ENCODE data around the gene RFX1. TPM values are rescaled to one million over a fixed set of nuclear protein-coding genes. Genes with fewer than 3 reads are reported as not detected.

Gene RFX1
- total and polyA plus RNA-seq, 2 of the 13 experiments (the other 11 are each of a cell fraction or from before 2014, with no cell fraction given) = 1.1 to 1.3 TPM

GRCh38 chr19:14031719-14032480 lies 25.8 kb upstream of the RFX1 start, which contains the start of gene IL27RA (continued):
- no peak for TF ChIP-seq NFIC (IDR thresholded peaks at IDR 0.05; ENCODE audit: low read length)
- 0 out of 2 replicates have a peak, but pooled peaks have one; percentile 58 for TF ChIP-seq ZNF891 (CRISPR knock-in tag; IDR thresholded peaks at IDR 0.05)
- TF ChIP-seq NKX3-1 (CRISPR knock-in tag; IDR thresholded peaks at IDR 0.05) = no peak
- no peak for TF ChIP-seq ZNF841 (CRISPR knock-in tag; IDR thresholded peaks at IDR 0.05; ENCODE audit: borderline replicate concordance)
- TF ChIP-seq SSRP1 (CRISPR knock-in tag; IDR thresholded peaks at IDR 0.05) = no peak
- TF ChIP-seq ZNF20 (CRISPR knock-in tag; IDR thresholded peaks at IDR 0.05) = no peak
- TF ChIP-seq ZNF496 (CRISPR knock-in tag; IDR thresholded peaks at IDR 0.05; ENCODE audit: insufficient replicate concordance) = no peak
- TF ChIP-seq ZNF263 (CRISPR knock-in tag; IDR thresholded peaks at IDR 0.05) = peak; percentile 79
- TF ChIP-seq JDP2 (CRISPR knock-in tag; IDR thresholded peaks at IDR 0.05; ENCODE audit: borderline replicate concordance) = no peak
- TF ChIP-seq HMG20A (CRISPR knock-in tag; IDR thresholded peaks at IDR 0.05; ENCODE audit: borderline replicate concordance) = no peak
- TF ChIP-seq TRIM24 (CRISPR knock-in tag; IDR thresholded peaks at IDR 0.05) = no peak
- 0 out of 2 replicates have a peak, but pooled peaks have one; percentile 58 for TF ChIP-seq SMYD3 (CRISPR knock-in tag; IDR thresholded peaks at IDR 0.05)
- peak; percentile 51; the same call in 1 of the 2 replicates for TF ChIP-seq GATAD2A (CRISPR knock-in tag; IDR thresholded peaks at IDR 0.05)
- no peak for TF ChIP-seq ZFP37 (CRISPR knock-in tag; IDR thresholded peaks at IDR 0.05; ENCODE audit: borderline replicate concordance)
- TF ChIP-seq SRF (IDR thresholded peaks at IDR 0.05; ENCODE audit: low read depth, low read length) = no peak
- peak; percentile 86 for TF ChIP-seq ZNF501 (CRISPR knock-in tag; IDR thresholded peaks at IDR 0.05)
- no peak for TF ChIP-seq ZSCAN30 (CRISPR knock-in tag; IDR thresholded peaks at IDR 0.05)
- TF ChIP-seq MED13 (CRISPR knock-in tag; IDR thresholded peaks at IDR 0.05) = peak; percentile 66; the same call in 1 of the 2 replicates
- no peak; the same call in 1 of the 2 replicates for TF ChIP-seq IRF2 (CRISPR knock-in tag; IDR thresholded peaks at IDR 0.05)
- TF ChIP-seq TBL1XR1 (IDR thresholded peaks at IDR 0.05; ENCODE audit: borderline replicate concordance, low read length, partially characterized antibody) = no peak
- peak; percentile 60 for TF ChIP-seq HNRNPLL (IDR thresholded peaks at IDR 0.05; ENCODE audit: low read depth, low read length, poor library complexity, severe bottlenecking)
- no peak for TF ChIP-seq TCF7 (IDR thresholded peaks at IDR 0.05; ENCODE audit: low read depth)
- no peak for TF ChIP-seq FOXA3 (CRISPR knock-in tag; IDR thresholded peaks at IDR 0.05)
- peak; percentile 37 for TF ChIP-seq SAP130 (CRISPR knock-in tag; IDR thresholded peaks at IDR 0.05; ENCODE audit: low read depth)
- TF ChIP-seq DMAP1 (CRISPR knock-in tag; IDR thresholded peaks at IDR 0.05) = peak; percentile 51; the same call in 1 of the 2 replicates
- TF ChIP-seq PRDM4 (CRISPR knock-in tag; IDR thresholded peaks at IDR 0.05; ENCODE audit: borderline replicate concordance) = no peak
- TF ChIP-seq, protein P1, sequence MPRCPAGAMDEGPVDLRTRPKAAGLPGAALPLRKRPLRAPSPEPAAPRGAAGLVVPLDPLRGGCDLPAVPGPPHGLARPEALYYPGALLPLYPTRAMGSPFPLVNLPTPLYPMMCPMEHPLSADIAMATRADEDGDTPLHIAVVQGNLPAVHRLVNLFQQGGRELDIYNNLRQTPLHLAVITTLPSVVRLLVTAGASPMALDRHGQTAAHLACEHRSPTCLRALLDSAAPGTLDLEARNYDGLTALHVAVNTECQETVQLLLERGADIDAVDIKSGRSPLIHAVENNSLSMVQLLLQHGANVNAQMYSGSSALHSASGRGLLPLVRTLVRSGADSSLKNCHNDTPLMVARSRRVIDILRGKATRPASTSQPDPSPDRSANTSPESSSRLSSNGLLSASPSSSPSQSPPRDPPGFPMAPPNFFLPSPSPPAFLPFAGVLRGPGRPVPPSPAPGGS (CRISPR knock-in tag; IDR thresholded peaks at IDR 0.05) = 0 out of 2 replicates have a peak, but pooled peaks have one; percentile 81
- peak; percentile 52; the same call in 1 of the 2 replicates for TF ChIP-seq EEA1 (CRISPR knock-in tag; IDR thresholded peaks at IDR 0.05; ENCODE audit: borderline replicate concordance)
